Measurements from ENCODE around the gene ITPRID2. TPM values are rescaled to one million over a fixed set of nuclear protein-coding genes. Genes with fewer than 3 reads are reported as not detected.
"Not testable (repeated sequence)": the region's sequence is repeated elsewhere in the genome, so short reads cannot be mapped to it uniquely, and the experiment has no call there.

The ITPRID2 gene
- polyA plus RNA-seq, 1 donor: 58.4 TPM

DNA sequence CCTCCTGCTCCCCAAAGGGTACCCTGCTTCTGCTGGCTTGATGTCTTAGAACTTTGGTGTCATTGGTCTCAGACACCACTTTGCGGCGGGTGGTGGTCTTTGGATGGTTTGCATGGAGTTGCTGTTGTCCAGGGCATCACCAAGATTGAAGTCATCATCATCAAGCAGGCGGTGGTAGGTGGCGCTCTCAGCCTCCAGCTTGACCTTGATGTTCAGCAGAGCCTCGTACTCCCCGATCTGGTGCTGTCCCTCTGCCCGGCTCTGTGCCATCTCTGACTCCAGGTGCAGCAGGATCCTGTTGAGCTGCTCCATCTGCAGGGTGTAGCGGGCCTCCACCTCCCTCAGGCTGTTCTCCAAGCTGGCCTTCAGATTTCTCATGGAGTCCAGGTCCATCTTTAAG, 69.6 kb downstream of the ITPRID2 start:
- not testable (repeated sequence) for DNase-seq

DNA sequence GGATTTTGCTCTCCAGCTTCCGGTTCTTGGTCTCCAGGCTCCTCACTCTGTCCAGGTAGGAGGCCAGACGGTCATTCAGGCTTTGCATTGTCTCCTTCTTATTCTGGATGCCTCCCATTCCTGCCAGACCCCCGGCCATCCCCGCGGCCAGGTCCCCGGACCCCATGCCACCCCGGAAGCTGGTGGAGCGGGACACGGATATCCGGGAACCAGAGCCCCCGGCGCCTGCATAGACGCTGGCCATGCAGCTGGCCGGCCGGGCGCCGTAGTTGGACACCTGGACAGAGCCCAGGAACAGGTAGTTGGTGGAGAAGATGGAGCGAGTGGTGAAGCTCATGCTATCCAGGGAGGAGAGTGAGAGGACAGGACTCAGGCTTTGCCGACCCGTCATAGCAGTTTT, 70.6 kb downstream of the ITPRID2 start:
- no peak for DNase-seq

DNA sequence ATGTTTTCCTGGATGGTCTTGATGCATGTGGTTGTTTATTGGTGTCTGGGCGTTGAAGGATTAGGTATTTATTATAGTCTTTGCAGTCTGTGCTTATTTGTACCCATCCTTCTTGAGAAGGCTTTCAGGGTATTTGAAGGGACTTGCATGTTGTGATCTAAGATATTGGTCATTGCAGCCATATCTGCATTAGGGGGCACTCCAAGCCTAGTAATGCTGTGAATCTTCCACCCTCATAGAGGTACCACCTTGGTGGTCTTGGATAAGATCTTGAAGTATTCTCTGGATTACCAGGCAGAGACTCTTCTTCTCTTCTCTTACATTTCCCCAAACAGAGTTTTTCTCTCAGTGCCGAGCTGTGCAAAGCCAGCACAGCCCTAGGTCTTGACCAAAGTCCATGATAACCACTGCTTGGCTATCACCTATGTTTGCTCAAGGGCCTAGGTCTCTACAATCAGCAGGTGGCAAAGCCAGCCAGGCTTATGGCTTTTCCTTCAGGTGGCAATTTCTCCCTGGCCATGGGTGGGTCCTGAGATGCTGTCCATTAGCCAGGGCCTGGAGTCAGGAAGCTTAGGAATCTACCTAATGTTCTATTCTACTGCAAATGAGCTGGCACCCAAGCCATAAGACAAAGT, 78.7 kb downstream of the ITPRID2 start:
- DNase-seq: no peak

DNA sequence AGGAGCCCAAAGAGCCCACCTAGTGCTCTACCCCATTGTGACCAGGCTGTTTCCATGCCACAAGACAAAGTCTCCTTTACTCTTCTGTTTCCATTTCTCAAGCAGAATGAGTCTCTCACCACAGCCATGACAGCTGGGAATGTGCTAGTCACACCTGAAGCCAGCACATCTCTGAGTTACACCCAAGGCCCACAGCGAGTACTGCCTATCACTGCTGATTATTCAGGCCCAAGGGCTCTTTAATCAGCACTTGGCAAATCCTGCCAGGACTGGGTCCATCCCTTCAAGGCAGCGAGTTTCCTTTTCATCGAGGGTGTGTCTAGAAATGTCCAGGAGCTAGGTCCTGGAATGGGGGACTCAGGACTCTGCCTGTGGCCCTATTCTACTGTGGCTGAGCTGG, 79.5 kb downstream of the ITPRID2 start:
- DNase-seq: no peak

DNA sequence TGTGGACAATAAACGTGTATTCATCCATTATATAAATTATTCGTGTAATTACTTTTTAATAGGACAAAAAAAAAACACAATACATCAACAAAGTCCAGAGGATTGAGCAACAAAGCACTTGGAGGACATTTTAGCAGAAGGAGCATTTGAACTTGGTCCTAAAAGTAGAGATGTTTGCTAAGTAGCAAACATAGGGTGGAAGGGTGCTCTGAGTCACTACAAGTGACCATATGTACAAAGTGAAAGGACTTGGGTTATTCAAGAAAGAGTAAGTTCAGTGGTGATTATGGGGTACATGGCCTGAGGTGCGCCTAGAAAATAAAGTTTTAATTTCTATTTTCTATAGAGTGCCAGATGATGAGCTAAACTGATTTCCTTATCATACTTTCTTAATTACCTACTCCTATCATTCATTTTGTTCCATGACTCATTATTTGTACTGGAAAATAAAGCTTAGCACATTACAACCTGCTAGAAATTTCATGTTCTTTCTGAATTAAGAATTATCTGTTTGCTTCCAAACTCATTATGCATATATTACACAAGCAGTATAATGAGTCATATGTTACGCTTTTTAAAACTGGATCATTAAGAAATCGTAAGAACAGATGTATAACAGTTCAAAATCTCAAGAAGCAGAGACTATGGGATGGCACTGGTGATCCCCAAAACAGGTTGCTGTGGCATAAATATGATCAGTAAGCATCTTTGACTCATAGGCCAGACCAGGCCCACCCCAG, 81.1 kb downstream of the ITPRID2 start:
- no peak for DNase-seq

DNA sequence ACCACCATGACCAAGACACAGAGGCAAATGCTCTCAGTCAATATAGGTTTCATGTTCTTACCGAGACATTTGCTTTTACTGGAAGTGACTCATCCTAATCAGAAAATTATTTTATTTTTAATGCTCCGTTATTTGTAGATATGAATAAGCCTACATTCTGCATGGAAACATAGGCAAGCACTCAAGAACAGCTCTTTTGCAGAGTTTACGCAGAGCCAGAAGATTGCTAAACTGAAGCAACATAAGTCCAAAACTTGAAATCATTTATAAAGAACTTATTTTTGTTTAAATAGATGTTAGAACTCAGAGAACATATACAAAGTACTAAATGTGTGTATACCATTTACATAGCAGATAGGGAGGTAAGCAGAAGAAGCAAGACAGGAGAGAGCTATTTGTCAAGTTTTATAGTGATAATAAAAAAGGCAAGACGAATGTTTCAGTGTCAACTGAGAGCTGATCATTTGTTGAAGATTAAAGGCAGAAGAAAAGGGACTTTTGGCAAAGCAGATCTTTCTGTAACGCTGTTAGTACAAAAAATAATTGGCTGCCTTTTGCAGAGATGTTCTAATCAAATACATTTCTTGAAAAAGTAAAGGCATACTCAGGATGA, 81.7 kb downstream of the ITPRID2 start:
- no peak for DNase-seq

DNA sequence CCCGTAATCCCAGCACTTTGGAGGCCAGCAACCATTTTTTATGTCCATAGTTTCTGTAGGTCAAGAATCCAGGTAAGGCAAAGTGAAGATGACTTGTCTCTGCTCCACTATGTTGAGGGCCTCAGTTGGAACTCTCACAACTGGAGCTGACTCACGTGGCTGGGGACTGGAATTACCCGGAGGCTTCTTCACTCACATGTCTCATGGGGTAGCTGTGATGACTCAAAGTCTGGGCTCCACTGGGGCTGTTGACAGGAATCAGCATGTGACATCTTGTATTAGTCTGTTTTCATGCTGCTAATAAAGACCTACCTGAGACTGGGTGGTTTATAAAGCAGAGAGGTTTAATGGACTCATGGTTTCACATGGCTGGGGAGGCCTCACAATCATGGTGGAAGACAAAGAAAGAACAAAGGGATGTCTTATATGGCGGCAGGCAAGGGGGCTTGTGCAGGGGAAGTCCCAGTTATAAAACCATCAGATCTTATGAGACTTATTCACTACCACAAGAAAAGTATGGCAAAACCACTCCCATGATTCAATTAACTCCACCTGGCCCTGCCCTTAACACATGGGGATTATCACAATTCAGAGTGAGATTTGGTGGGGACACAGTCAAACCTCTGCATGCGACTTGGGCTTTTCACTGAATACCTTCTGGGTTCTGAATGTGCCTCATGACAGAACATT, 86.3 kb downstream of the ITPRID2 start:
- no peak for DNase-seq

DNA sequence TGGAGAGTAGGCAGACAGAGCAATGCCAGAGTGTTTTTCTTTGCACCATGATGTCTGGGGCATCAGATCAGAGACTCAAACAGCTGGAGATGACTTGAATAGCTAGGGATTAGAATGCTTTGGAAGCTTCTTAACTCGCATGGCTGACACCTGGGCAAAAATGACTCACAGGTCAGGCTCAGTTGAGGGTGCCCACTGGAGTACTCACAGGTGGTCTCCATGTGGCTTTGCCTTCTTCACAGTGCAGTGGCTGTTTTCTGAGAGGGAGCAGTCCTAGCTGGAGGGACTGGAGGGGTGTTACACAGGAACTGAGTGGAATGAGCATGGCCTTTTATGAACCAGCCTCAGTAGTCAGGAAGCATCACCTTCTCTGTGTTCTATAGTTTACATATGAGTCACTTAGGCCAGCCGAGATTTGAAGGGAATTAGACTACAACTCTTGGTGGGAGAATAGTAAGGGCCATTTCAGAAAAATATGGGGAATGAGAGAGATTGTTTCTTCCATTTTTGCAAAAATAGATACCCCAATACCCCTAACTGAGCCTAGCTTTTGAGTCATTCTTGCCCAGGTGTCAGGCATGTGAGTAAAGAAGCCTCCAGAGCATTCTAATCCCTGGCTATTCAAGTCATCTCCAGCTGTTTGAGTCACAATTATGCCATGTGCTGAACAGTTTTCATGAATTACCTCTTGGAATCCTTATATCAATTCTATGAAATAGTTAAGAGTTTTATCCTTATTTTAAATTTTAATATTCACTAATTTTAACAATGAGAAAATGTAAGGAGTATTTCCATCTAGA, 87.0 kb downstream of the ITPRID2 start:
- no peak for DNase-seq

Other genes with a start within 250 kb of the ITPRID2 start
- 9.2 TPM for gene CERKL, start 234.6 kb upstream of the ITPRID2 start, polyA plus RNA-seq (ENCODE audit: insufficient read length)
- not detected for gene NEUROD1, start 211.2 kb upstream of the ITPRID2 start, polyA plus RNA-seq (ENCODE audit: insufficient read length)
- gene PPP1R1C, start 94.1 kb downstream of the ITPRID2 start, polyA plus RNA-seq (ENCODE audit: insufficient read length): not detected

Data from hindlimb muscle (tissue), 1 donor.